ENCODE data around the gene DLG2.

GRCh38 chr11:84137505-84137904 lies 1489.6 kb downstream of the DLG2 start:
- TF ChIP-seq POLR2A (IDR thresholded peaks at IDR 0.05) = no peak
- TF ChIP-seq CTCF (IDR thresholded peaks at IDR 0.05 in 4 of 5, conservative IDR thresholded peaks at IDR 0.05 in 1 of 5) = no peak
